Measurements from ENCODE around the gene GDPD4.
A peak's percentile ranks its signal among the peaks of the same experiment; 100 is the strongest.

The GDPD4 gene

GRCh38 chr11:77232242-77232641 is 69.2 kb downstream of the GDPD4 start:
- no peak for DNase-seq

- DNase-seq = no peak
These were observed 69.7 kb downstream of the GDPD4 start for GRCh38 chr11:77231800-77232199.

DNA sequence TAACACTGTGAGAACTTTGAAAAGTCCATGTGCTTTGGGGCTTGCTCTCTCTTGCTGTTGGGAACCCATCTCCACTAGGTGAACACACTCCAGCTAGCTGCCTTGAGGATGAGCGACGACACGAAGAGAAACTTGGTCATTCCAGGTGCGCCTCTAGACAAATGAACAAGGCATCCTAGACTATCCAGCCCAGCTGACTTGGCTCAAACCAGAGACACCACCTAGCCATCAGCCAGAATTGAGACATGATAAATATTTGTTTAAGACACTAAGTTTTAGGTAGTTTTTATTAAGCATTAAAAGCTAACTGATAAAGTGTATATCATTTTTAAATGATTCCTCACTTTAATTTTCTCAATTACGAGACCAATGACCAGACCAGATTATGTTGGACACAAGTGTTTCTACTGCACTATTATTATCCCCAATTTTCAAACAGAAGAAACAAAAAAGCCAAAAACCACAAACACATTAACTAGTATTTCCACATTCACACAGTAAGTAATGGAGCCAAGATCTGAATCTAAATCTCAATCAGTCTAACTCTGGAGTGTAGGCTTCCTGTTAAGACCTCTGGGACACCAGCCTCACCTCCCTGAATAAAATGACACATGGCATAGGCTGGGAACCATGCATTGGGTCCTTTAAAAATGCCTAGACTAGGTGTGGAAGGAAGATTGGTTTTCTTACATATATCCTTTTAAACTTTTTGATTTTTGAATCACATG is 70.4 kb downstream of the GDPD4 start:
- DNase-seq = no peak

DNA sequence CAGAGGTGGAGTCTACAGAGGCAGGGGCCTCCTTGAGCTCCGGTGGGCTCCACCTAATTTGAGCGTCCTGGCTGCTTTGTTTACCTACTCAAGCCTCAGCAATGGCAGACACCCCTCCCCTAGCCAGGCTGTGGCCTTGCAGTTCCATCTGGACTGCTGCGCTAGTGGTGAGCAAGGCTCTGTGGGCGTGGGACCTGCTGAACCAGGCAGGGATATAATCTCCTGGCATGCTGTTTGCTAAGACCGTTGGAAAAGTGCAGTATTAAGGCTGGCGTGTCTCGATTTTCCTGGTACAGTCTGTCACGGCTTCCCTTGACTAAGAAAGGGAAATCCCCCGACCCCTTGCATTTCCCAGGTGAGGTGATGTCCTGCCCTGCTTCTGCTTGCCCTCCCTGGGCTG is 77.7 kb downstream of the GDPD4 start:
- no peak for DNase-seq

DNA sequence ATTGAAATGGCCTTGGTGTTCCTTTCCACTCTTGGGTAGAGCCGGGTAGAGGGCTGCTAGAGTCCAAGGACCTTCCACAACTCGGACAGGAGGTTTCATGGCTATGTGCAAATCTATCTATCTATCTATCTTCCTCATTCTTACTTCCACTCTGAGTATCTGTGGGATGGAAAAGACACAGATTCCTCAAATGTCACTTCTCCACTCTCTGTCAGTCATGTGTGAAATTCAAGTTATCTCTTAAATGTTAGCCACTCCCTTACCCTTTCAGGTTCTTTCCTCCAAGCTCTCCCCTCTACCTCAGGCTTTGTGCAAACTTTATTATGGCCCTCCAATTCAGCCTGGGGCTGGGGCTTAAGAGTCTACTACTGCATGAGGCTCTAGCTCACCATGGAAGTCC is 84.3 kb downstream of the GDPD4 start:
- DNase-seq = no peak

DNA sequence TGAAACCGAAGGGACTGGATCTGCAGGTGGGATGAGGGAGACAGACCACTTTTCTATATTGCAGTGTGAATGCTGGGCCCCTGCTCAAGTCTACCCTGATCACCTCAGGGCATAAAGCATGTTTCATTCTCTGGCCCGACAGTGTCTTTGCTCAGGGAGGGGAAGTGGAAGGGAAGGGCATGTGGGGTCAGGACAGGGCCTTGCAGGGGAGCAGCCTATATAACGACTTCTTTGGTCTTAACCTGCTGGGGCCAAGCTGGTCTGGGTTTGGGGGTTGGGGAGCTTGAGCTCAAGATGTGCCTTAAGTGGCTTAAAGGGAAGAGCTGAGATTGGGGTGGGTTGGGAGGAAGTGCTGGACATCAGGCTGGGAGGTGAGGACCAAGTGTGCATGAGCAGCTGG is 86.4 kb downstream of the GDPD4 start:
- DNase-seq = no peak

DNA sequence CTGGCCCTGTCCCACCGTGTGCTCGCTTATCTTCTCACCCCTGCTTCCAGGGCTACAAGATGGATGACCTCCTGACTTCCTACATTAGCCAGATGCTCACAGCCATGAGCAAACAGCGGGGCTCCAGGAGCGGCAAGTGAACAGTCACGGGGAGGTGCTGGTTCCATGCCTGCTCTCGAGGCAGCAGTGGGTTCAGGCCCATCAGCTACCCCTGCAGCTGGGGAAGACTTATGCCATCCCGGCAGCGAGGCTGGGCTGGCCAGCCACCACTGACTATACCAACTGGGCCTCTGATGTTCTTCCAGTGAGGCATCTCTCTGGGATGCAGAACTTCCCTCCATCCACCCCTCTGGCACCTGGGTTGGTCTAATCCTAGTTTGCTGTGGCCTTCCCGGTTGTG is 86.9 kb downstream of the GDPD4 start:
- no peak for DNase-seq

- no peak for DNase-seq
These were observed 87.7 kb downstream of the GDPD4 start for GRCh38 chr11:77213589-77214428.

GRCh38 chr11:77213029-77213579 is 88.4 kb downstream of the GDPD4 start:
- no peak for DNase-seq

GRCh38 chr11:77212314-77213007 is 89.0 kb downstream of the GDPD4 start:
- no peak for DNase-seq

DNA sequence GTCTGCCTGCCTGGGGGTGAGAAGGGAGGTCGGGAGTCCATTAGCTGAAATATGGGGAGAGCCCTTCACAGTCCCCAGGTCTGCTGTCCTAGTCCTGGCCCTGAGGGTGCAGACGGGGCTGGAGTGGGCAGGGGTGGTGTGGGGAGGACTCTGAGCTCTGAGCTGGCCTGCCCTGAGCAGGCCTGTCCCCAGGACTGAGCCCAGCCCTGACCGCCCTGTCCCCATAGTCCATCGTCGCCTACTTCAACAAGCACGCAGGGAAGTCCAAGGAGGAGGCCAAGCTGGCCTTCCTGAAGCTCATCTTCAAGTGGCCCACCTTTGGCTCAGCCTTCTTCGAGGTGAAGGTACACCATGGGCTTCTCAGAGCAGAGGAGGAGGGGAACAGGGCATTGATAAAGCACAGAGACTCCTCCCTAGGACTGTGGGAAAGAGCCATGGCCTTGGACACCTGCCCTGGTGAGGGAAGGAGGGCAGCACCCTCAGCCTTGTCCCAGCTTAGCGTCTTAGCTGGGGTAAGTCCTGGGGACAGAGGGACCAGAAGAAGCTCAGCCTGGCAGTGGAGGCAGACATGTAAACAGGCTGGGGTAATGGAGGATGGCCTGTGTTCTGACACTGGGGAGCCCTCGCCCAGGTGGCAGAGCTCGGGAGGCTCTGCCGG is 89.8 kb downstream of the GDPD4 start:
- DNase-seq = no peak

GRCh38 chr11:77211040-77211451 is 90.4 kb downstream of the GDPD4 start:
- DNase-seq = no peak

GRCh38 chr11:77209663-77210062 is 91.8 kb downstream of the GDPD4 start:
- DNase-seq = no peak

- DNase-seq = no peak
These were observed 93.0 kb downstream of the GDPD4 start for GRCh38 chr11:77208535-77208934.

- DNase-seq = no peak
These were observed 93.7 kb downstream of the GDPD4 start for GRCh38 chr11:77207618-77208313.

DNA sequence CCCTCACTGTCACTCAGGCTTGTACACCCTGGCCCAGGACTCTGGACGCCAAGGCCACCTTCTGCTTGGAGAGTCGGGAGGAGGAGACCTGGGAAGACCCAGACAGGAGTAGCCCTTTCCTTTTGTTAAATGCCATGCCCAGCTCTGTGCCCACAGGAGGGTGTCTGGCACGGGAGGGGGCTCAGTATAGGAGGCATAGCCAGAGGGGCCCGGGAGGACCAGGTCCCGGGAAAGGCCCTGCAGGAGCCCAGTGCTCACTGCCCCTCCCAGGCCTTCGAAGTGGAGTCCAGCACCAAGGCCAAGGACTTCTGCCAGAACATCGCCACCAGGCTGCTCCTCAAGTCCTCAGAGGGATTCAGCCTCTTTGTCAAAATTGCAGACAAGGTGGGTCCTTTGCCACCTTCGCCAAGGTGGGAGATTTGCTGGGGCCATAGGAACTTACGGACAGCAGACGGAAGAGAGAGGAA is 94.4 kb downstream of the GDPD4 start:
- peak; percentile 42 for DNase-seq

DNA sequence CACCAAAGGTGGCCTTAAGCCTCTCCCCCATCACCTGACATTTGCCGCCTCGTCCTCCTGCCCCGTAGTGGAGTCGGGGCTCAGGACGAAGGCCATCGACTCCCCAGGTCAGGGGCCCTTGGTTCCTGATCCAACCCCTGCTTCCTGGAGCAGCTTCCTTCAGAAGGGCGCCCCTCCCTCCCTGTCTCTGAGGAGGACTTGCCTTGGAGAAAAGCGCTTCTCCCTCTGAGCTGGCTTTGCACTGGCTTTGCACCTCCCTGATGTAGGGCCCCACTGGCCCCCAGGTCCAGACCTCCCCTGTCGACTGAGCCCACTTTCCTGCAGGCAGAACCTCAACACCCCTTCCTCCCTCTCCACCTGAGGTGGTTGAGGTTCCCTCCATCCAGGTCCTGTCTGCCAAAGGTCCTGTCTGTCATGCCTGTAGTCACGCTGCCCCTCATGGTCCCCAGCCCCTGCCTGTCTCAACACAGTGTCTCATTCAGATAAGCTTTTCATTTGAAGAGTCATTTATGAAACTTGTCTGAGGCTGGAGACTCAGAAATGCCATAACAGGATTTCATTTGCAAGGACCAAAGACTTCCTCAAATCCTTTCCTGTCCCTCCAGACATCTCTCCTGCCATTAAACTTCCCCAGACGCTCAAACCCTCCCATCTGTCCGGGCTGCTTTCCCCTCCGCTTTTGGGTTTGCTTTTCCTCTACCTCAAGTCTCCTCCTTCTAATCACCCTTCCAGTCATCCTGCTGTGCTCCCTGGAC is 95.0 kb downstream of the GDPD4 start:
- DNase-seq = no peak

- DNase-seq = peak; percentile 44
These were observed 95.8 kb downstream of the GDPD4 start for GRCh38 chr11:77205467-77206263.

GRCh38 chr11:77204754-77205466 is 96.6 kb downstream of the GDPD4 start:
- DNase-seq = no peak
